Measurements from ENCODE around the gene RHAG.

Gene RHAG

GRCh38 chr6:49563006-49563886 lies 73.4 kb downstream of the RHAG start:
- DNase-seq, result no peak

- no peak for DNase-seq
These were observed 78.4 kb downstream of the RHAG start for GRCh38 chr6:49558238-49558637.

GRCh38 chr6:49557177-49557576 lies 79.5 kb downstream of the RHAG start:
- DNase-seq, result no peak

GRCh38 chr6:49556429-49556837 lies 80.2 kb downstream of the RHAG start:
- no peak for DNase-seq

- no peak for DNase-seq
These were observed 80.7 kb downstream of the RHAG start for GRCh38 chr6:49555951-49556350.

Measured in stimulated activated CD4-positive, alpha-beta T cell treated with anti-CD3 and anti-CD28 coated beads, Interleukin-12 subunit alpha, Interleukin-12 subunit beta, amount 100 ng/mL, for 4 hours (primary cell).